Choroid plexus epithelial cell (primary cell): Measurements from ENCODE around the gene TECPR1.
"Not testable (repeated sequence)": the region's sequence is repeated elsewhere in the genome, so short reads cannot be mapped to it uniquely, and the experiment has no call there.

ENCODE experiments used
- DNase-seq: peaks from one replicate; pipeline ENCODE4 v3.0.0-alpha.2; 2010; ENCODE audit warnings: low read depth
- H3K4me3 ChIP-seq: 2 replicates; pipeline ENCODE4 v1.5.1; 2011; ENCODE audit warnings: low read depth, mild to moderate bottlenecking, control low read depth, low read length, moderate library complexity
- TF ChIP-seq, protein P1 (sequence below): conservative IDR thresholded peaks from 2 replicates; pipeline ENCODE4 v1.5.1; 2011; ENCODE audit warnings: low read depth, mild to moderate bottlenecking, control low read depth, inconsistent platforms, low read length, moderate library complexity

TECPR1 gene

DNA sequence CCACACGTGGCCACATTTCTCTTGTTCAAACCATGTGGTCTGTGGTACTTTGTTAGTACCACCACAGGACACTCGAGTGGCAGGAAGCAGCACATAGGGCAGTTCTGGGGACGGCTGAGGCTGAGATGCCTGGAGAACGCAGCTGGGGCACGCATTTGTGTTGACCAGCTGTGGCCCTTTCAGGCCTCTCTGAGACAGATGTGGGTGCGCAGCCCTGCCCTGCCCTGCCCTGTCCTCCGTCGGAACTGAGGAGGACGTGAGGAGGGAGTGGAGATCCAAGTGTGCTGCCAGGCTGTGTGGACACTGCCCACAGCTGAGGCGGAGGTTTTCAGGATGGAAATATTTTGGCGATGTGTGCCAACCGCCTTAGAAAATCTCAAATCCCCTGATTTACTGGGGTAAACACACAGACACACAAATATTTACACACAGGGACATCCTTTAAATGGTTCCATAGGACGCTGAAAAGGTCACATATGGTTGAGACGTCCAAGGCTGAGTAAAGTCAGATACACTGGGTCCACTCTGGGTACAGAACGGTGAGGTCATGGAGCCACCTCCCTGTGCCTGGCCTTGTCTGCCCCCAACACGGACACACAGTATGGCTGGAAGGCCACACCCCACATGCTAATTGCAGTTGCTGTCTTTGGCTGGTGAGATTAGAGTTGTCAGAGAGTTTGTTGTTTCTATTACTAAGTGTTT, 26.0 kb downstream of the TECPR1 start:
- no peak for DNase-seq
- TF ChIP-seq, protein P1, sequence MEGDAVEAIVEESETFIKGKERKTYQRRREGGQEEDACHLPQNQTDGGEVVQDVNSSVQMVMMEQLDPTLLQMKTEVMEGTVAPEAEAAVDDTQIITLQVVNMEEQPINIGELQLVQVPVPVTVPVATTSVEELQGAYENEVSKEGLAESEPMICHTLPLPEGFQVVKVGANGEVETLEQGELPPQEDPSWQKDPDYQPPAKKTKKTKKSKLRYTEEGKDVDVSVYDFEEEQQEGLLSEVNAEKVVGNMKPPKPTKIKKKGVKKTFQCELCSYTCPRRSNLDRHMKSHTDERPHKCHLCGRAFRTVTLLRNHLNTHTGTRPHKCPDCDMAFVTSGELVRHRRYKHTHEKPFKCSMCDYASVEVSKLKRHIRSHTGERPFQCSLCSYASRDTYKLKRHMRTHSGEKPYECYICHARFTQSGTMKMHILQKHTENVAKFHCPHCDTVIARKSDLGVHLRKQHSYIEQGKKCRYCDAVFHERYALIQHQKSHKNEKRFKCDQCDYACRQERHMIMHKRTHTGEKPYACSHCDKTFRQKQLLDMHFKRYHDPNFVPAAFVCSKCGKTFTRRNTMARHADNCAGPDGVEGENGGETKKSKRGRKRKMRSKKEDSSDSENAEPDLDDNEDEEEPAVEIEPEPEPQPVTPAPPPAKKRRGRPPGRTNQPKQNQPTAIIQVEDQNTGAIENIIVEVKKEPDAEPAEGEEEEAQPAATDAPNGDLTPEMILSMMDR: no peak
- no peak overlapping the region for H3K4me3 ChIP-seq

DNA sequence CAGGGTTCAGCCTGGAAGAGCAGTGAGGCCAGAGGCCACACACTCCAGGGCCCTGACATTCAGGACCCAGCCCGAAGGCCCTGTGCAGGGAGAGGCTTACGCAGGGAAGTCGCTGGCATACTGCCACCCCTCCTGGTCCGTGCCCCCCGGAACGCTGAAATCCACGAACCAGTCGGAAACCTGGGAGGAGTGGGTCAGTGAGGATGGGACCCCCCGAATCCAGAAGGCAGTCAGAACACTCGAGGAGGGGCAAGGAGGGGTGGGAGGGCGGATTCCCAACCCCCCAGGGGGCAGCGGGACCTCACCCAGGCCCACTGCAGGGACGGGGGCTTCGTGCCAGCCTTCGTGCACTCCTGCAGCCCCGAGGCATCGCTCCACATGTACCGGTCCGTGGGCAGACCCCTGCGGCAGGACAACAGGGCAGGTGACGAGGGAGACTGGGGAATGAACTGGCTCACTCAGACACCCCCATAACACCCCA, 27.3 kb downstream of the TECPR1 start:
- no peak for DNase-seq
- H3K4me3 ChIP-seq: no peak overlapping the region
- TF ChIP-seq, protein P1: no peak

DNA sequence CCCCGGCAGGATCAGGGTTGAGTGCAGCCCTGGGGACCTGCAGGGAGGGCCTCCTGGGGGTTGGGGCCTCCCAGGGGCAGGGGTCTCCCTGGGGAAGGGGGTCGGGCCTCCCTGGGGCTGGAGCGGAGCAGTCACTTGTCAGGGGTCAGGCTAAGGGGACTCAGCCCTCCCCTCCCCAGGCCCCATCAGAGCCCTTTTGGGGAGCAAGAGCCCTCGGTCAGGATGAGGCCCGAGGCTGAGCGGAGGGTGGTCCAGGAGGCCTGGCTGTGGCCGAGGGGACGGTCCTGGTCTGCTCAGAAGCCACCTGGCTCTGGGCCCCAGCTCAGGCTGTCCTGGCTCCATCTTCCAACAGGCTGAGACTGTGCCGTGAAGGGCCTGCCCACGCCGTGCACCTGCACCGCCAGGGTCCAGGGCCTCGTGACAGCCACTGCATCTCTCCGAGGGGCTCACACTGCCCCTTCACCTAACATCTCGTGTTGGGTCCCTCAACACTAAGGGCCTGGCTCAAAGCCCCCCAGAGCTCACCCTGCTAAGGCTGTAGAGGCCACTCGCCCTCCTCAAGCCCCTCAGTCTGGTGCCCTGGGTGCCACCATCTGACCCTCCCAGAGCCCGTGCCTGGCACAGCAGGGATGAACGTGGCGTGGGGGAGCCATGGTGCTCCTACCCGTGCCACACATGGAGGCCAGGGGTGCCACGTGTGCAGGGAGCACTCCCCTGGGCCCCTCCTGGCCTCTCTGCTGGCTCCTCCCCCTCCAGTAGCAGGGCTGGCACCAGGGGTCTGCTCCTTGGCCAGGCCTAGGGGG, 27.9 kb downstream of the TECPR1 start:
- H3K4me3 ChIP-seq: no peak overlapping the region
- no peak for DNase-seq
- TF ChIP-seq, protein P1: no peak

GRCh38 chr7:98223351-98223897, 28.6 kb downstream of the TECPR1 start:
- DNase-seq: no peak
- H3K4me3 ChIP-seq: no peak overlapping the region
- TF ChIP-seq, protein P1: no peak

GRCh38 chr7:98222533-98223195, 29.4 kb downstream of the TECPR1 start:
- no peak for DNase-seq
- TF ChIP-seq, protein P1: no peak
- H3K4me3 ChIP-seq: no peak overlapping the region

GRCh38 chr7:98221611-98222532, 30.2 kb downstream of the TECPR1 start:
- TF ChIP-seq, protein P1: no peak
- H3K4me3 ChIP-seq: no peak overlapping the region
- no peak for DNase-seq

- not testable (repeated sequence) for DNase-seq, H3K4me3 ChIP-seq
Measured at GRCh38 chr7:98219382-98219781, 32.6 kb downstream of the TECPR1 start.
